Stimulated activated CD4-positive, alpha-beta T cell treated with anti-CD3 and anti-CD28 coated beads, Interleukin-1b, Interleukin-23, amount 100 ng/mL, for 24 hours (primary cell): ENCODE measurements around the gene ZBTB33.

Experiments used
- DNase-seq, 4 experiments: peaks; one replicate each; pipeline ENCODE4 v3.0.0-alpha.2; 2020; ENCODE audit warnings: low read depth in 4 of 4, low spot score in 1 of 4

Gene ZBTB33, protein sequence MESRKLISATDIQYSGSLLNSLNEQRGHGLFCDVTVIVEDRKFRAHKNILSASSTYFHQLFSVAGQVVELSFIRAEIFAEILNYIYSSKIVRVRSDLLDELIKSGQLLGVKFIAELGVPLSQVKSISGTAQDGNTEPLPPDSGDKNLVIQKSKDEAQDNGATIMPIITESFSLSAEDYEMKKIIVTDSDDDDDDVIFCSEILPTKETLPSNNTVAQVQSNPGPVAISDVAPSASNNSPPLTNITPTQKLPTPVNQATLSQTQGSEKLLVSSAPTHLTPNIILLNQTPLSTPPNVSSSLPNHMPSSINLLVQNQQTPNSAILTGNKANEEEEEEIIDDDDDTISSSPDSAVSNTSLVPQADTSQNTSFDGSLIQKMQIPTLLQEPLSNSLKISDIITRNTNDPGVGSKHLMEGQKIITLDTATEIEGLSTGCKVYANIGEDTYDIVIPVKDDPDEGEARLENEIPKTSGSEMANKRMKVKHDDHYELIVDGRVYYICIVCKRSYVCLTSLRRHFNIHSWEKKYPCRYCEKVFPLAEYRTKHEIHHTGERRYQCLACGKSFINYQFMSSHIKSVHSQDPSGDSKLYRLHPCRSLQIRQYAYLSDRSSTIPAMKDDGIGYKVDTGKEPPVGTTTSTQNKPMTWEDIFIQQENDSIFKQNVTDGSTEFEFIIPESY

DNA sequence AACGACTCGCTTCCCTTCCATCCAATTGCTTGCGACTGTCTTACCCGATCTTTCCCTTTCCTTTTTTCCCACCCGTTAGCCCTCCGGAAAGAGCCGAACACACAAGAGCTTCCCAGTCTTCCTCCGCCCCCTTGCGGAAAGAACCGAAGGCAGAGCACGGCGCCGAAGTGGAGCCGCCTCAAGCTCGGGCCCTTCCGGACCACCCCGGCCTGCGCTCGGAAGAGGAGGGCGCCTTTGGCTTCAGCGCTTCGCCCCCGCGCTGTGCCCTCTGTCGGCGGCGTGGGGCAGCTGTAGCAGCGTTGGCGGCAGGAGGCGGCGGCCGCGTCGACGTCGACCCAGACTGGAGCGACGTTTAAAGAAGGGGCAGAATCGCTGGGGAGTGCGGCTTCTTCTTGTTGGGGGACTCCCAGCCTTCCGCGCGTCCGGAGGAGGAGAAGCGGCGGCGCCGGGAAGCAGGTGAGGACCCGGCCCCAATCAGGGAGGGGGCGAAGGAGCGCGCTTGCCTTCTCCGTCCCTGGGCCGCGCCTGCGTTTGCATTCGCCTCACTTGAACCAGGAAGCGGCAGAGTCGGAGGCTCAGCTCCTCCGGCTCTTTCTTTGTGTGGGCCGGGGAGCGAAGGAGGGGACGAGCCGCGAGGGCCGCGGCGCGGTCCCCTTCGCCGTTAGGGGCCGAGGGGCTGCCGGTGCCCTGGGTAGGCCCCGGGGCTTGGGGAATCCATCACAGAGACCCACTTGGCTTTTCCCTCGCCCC lies at the start of gene ZBTB33:
ZBTB33 (plus strand) TSS at position 291 of the 750 bp plus-strand sequence. CDS start 2,604 bp downstream, outside the sequence.
- DNase-seq = peak; percentile 47 to 74 (median 58)

GRCh38 chrX:120200851-120201250 lies 49.8 kb upstream of the ZBTB33 start:
- no peak for DNase-seq

- DNase-seq = no peak
These were observed 44.5 kb upstream of the ZBTB33 start for GRCh38 chrX:120205816-120206753.

DNA sequence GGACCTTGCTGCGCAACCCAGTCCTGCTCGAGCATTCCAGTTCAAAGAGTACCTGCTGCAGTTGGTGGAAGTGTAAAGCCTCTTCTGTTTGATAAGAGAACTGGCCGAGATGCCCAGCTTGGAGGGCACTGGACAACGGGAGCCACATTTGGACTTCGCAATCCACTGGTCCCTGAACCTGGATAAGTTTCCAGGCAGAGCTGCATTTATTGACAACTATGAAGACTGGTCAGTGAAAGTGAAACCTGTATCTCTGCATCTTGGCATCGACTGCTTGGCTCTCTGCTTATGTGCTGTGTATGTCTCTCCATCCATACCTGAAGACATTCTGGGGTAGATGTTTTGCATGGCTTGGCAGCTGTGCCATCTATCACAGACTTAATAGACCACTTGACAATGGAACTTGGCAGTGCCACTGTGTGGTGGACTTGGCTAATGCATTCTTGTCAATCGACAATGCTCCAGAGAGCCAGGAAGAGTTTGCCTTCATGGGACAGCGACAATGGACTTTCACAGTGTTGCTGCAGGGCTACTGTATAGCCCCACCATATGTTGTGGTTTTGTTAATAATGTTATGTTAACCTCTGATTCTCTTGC lies 43.5 kb upstream of the ZBTB33 start:
- no peak for DNase-seq

DNA sequence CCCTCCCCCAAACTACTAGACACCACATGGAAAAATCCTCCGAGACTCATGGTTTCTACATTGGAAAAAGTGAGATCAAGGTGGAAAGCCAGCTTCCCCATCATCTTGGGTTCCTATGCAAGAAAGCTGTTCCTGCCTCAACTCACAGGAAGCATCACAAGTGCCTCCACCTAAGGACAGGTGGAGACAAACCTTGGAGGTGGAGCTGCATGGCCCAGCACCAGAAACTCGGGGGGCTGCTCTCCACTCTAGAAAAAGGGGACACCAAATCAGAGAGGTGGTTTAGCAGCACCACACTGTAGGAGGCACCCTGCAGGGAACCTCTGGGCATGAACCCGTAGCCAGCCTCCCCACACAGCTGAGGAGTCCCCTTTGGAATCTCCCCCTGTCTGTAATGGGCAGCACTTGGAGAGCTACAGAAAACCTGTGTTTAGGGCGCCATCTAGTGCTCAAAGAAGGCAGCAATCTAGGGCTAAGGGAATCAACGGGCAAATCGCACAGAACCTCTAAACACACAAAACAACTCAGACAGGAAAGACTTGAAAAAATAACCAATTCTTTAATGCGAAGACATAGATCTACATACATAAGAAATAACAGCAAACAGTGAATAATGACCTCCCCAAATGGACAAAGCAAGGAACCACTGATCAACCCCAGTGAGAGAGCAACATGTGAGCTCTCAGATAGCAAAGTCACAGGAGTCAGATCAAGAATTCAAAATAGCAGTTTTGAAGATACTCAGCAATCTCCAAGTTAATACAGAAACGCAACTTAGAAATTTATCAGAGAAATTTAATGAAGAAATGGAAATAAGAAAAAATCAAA lies 37.0 kb upstream of the ZBTB33 start:
- peak; percentile 11 to 38 (median 30) for DNase-seq

DNA sequence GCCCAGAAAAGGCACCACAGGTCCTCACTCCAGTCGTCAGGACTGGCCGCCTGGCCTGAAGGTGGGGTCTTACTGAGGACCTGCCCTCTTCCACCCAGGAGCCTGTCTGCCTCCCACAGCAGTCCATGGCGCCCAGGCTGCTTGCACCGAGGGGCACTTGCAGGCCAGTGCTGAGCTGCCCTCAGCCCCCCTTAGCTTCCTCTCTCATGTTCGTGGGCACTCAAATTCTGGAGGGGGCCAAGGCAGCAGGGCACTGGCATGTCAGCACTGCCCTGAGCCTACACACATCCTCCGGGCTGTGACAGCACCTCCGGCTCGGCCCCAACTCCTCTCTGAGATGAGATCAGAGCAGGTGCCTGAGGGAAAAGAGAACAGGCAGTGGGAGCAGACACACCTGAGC lies 27.2 kb upstream of the ZBTB33 start:
- no peak for DNase-seq

DNA sequence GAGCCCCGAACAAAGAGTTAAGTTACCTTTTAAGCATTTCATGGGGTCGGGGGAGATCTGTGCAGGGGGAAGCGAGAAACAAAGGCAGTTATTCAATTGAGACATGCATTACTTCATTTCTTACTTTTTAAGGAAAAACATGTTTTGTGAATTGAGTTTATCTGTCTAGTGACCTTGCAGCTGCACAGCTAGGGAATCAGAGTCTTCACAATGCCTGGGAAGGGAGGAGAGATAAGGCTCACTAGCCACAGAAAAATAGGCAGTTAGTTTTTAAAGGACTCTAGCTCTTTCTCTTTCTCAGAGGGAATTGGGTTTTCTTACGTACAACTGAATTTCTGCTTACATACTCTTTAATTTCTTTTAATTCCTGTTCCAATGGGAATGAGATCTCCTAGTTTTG lies 26.2 kb upstream of the ZBTB33 start:
- DNase-seq = no peak

- no peak for DNase-seq
These were observed 22.3 kb upstream of the ZBTB33 start for GRCh38 chrX:120228187-120228908.

GRCh38 chrX:120235284-120235683 lies 15.3 kb upstream of the ZBTB33 start:
- DNase-seq = no peak

- no peak for DNase-seq
These were observed 13.7 kb upstream of the ZBTB33 start for GRCh38 chrX:120236687-120237479.

GRCh38 chrX:120238933-120239332 lies 11.7 kb upstream of the ZBTB33 start:
- no peak for DNase-seq

- no peak for DNase-seq
These were observed 7.8 kb upstream of the ZBTB33 start for GRCh38 chrX:120242813-120243212.

GRCh38 chrX:120244395-120244734 lies 6.2 kb upstream of the ZBTB33 start:
- no peak for DNase-seq

- peak; percentile 17 to 35 (median 28) for DNase-seq
These were observed 5.7 kb upstream of the ZBTB33 start for GRCh38 chrX:120244735-120245498.

- DNase-seq = no peak
These were observed 929 bp downstream of the ZBTB33 start for GRCh38 chrX:120251471-120252011.

GRCh38 chrX:120253784-120254183 lies 3.2 kb downstream of the ZBTB33 start:
- DNase-seq = no peak

GRCh38 chrX:120260369-120260768 lies 9.8 kb downstream of the ZBTB33 start:
- DNase-seq = no peak
